K562 (cell line): Measurements from ENCODE around the gene KCNQ5. TPM values are rescaled to one million over a fixed set of nuclear protein-coding genes. Genes with fewer than 3 reads are reported as not detected.

Experiments
- ARID1B ChIP-seq: fragments of 450-650 bp; IDR thresholded peaks from 2 replicates; pipeline ENCODE4 v1.6.1; 2016; ENCODE audit warnings: antibody characterized with exemption, mild to moderate bottlenecking, inconsistent platforms
- CBFA2T3 ChIP-seq: fragments of 450-650 bp; IDR thresholded peaks from 2 replicates; pipeline ENCODE4 v1.6.1; 2017
- CREB1 ChIP-seq, 2 experiments: sonication (generic) in 1 of 2; formaldehyde crosslinking in 1 of 2; IDR thresholded peaks; 2 replicates each; pipeline versions ENCODE4 v1.6.1 to v1.8.0; 2012 to 2022; ENCODE audit warnings: inconsistent platforms in 1 of 2, mild to moderate bottlenecking in 1 of 2, missing genetic modification reagents in 1 of 2, moderate library complexity in 1 of 2
- DPF2 ChIP-seq: fragments of 450-650 bp; IDR thresholded peaks from 2 replicates; pipeline ENCODE4 v1.6.1; 2016
- EGR1 ChIP-seq: fragments of 450-650 bp; conservative IDR thresholded peaks from 2 replicates; pipeline ENCODE4 v1.6.1; 2017; ENCODE audit warnings: mild to moderate bottlenecking
- KAT2B ChIP-seq: IDR thresholded peaks from one replicate; pipeline ENCODE4 v1.6.1; 2012; ENCODE audit warnings: low read depth, mild to moderate bottlenecking, control low read depth, inconsistent platforms, low read length, moderate library complexity
- L3MBTL2 ChIP-seq: fragments of 450-650 bp; IDR thresholded peaks from 2 replicates; pipeline ENCODE4 v1.6.1; 2016; ENCODE audit warnings: mild to moderate bottlenecking, moderate library complexity
- LCOR ChIP-seq: sonication (generic); formaldehyde crosslinking; IDR thresholded peaks from 2 replicates; pipeline ENCODE4 v1.8.0; 2022; ENCODE audit warnings: mild to moderate bottlenecking, missing genetic modification reagents
- MTA3 ChIP-seq: fragments of 450-650 bp; formaldehyde crosslinking; IDR thresholded peaks from 2 replicates; pipeline ENCODE4 v1.6.1; 2017; ENCODE audit warnings: mild to moderate bottlenecking, borderline replicate concordance
- MYC ChIP-seq, 2 experiments: fragments of 250-450 bp in 1 of 2; sonication (Bioruptor Pico) in 1 of 2; IDR thresholded peaks; 2 replicates each; pipeline versions ENCODE4 v1.5.1 to v1.6.1; 2012 to 2021; ENCODE audit warnings: low read depth in 2 of 2, borderline replicate concordance in 1 of 2, improper control_type of control experiment in 1 of 2, low read length in 1 of 2, mild to moderate bottlenecking in 1 of 2, moderate library complexity in 1 of 2
- NRF1 ChIP-seq, 2 experiments: fragments of 450-650 bp; IDR thresholded peaks in 1 of 2; conservative IDR thresholded peaks in 1 of 2; 2 replicates each; pipeline ENCODE4 v1.6.1; 2014; ENCODE audit warnings: mild to moderate bottlenecking in 2 of 2
- POU5F1 ChIP-seq: fragments of 150-350 bp; IDR thresholded peaks from 2 replicates; pipeline ENCODE4 v1.6.1; 2014; ENCODE audit warnings: borderline replicate concordance, low read length, low read depth, mild to moderate bottlenecking; ENCODE audit not compliant: partially characterized antibody
- RUNX1 ChIP-seq: sonication (generic); IDR thresholded peaks from 2 replicates; pipeline ENCODE4 v1.6.1; 2016; ENCODE audit warnings: antibody characterized with exemption, low read depth
- polyA plus RNA-seq, 8 experiments: library from polyadenylated mRNA; depleted of rRNA in 4 of 8; stranded (reverse) in 5 of 8; unstranded in 3 of 8; fragments of >200 nt; fragmentation: Nextera tagmentation in 2 of 8; fragmentation: Illumina TruSeq in 1 of 8; extraction: Ambion mirVana in 2 of 8; extraction: Trizol in 1 of 8; gene quantifications; 2 replicates each; pipeline versions ENCODE4 v1.2.1 to v1.2.3, GENCODE V29; 2011 to 2014; ENCODE audit warnings: inconsistent platforms in 1 of 8, missing spikeins in 1 of 8
- total RNA-seq, 7 experiments: library from RNA; depleted of rRNA in 6 of 7; stranded (reverse); fragments of >200 nt in 6 of 7; fragmentation: Illumina TruSeq in 2 of 7; extraction: Trizol in 2 of 7; gene quantifications; 2 replicates each; pipeline versions ENCODE4 v1.2.1 to v1.2.3, GENCODE V29; 2011 to 2021; ENCODE audit warnings: low replicate concordance in 1 of 7
- TF ChIP-seq, protein P1 (sequence below), 3 experiments: IDR thresholded peaks in 2 of 3; conservative IDR thresholded peaks in 1 of 3; 2 replicates each; pipeline ENCODE4 v1.5.1; 2011 to 2012; ENCODE audit warnings: low read length in 3 of 3, mild to moderate bottlenecking in 3 of 3, control low read depth in 2 of 3, improper control_type of control experiment in 1 of 3, inconsistent platforms in 1 of 3, low read depth in 1 of 3, mixed read lengths in 1 of 3, moderate library complexity in 1 of 3; ENCODE audit not compliant: insufficient read depth in 2 of 3
- TF ChIP-seq, protein P2 (sequence below), 2 experiments: fragments of 450-650 bp; conservative IDR thresholded peaks; 2 replicates each; pipeline ENCODE4 v1.6.1; 2017; ENCODE audit warnings: mild to moderate bottlenecking in 2 of 2, moderate library complexity in 2 of 2
- TF ChIP-seq, protein P3 (sequence below), 2 experiments: IDR thresholded peaks; 2 replicates each; pipeline ENCODE4 v1.6.1; 2011; ENCODE audit warnings: borderline replicate concordance in 1 of 2, control low read depth in 1 of 2, low read depth in 1 of 2, low read length in 1 of 2, mild to moderate bottlenecking in 1 of 2, mixed read lengths in 1 of 2, moderate library complexity in 1 of 2; ENCODE audit not compliant: insufficient read depth in 1 of 2, insufficient read length in 1 of 2, poor library complexity in 1 of 2, severe bottlenecking in 1 of 2; ENCODE audit errors: extremely low read depth in 1 of 2
- TF ChIP-seq, protein P4 (sequence below): fragments of 450-650 bp; IDR thresholded peaks from 2 replicates; pipeline ENCODE4 v1.6.1; 2014; ENCODE audit warnings: low read depth, mild to moderate bottlenecking, moderate library complexity, borderline replicate concordance
- TF ChIP-seq, protein P5 (sequence below): sonication (generic); formaldehyde crosslinking; IDR thresholded peaks from 2 replicates; pipeline ENCODE4 v1.8.0; 2022; ENCODE audit warnings: missing genetic modification reagents, mild to moderate bottlenecking, moderate library complexity, borderline replicate concordance

The KCNQ5 gene
- total and polyA plus RNA-seq, 9 of the 15 experiments (the other 6 are each of a cell fraction or from before 2014, with no cell fraction given): 0.31 to 5.9 (median 2.6) TPM

DNA sequence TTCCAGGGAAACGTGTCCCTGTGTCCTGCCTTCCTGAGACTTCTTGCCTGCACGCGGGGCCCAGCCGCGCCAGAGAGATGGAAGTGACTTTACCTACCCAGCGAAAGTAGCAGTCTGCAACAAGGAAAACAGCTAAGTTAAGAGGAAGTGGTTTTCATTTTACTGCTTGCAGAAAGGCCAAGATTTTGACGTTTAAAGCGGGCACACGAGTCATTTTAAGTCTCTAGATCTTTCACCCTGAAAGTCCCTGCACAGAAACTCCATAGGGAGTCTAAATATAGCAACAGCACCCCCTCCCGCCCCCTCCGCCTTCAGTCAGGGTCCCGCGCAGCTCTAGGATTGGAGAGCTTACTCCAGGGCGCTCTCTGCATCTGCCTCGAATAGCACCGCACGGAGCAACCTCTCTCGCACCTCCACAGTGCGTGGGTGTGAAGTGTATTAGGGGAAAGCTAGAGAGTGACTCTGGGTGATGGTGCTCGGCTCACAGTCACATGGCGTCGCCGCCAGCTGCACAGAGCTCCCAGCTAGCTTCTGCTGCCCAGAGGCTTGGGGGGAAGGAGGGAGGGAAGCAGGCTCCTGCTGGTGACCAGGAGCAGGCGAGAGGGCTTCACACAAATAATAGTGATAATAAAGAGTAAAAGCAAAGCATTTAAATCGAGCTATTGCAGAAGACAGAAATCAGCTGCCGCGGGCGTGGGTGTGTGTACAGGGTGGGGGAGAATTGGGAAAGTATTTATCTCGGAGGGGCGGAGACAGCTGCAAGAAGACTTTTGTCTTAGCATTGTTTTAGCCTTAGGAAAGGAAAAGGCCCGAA is 1.8 kb upstream of the KCNQ5 start (continued):
- TF ChIP-seq, protein P1, sequence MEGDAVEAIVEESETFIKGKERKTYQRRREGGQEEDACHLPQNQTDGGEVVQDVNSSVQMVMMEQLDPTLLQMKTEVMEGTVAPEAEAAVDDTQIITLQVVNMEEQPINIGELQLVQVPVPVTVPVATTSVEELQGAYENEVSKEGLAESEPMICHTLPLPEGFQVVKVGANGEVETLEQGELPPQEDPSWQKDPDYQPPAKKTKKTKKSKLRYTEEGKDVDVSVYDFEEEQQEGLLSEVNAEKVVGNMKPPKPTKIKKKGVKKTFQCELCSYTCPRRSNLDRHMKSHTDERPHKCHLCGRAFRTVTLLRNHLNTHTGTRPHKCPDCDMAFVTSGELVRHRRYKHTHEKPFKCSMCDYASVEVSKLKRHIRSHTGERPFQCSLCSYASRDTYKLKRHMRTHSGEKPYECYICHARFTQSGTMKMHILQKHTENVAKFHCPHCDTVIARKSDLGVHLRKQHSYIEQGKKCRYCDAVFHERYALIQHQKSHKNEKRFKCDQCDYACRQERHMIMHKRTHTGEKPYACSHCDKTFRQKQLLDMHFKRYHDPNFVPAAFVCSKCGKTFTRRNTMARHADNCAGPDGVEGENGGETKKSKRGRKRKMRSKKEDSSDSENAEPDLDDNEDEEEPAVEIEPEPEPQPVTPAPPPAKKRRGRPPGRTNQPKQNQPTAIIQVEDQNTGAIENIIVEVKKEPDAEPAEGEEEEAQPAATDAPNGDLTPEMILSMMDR (IDR thresholded peaks at IDR 0.05 in 2 of 3, conservative IDR thresholded peaks at IDR 0.05 in 1 of 3; ENCODE audit: insufficient read depth in 2 of 3, low read depth in 1 of 3, low read length in 3 of 3): peak in 1 of 3 experiments; percentile 23; a peak in 1 of 6 replicates
- TF ChIP-seq RUNX1 (no peak), POU5F1 (no peak), ARID1B (0 out of 2 replicates have a peak, but pooled peaks have one; percentile 19), KAT2B (no peak), CREB1 (IDR thresholded peaks at IDR 0.05) (no peak), CREB1 (CRISPR knock-in tag; IDR thresholded peaks at IDR 0.05) (no peak), EGR1 (peak; percentile 94), DPF2 (peak; percentile 36; the same call in 1 of the 2 replicates), NRF1 (conservative IDR thresholded peaks at IDR 0.05 in 1 of 2, IDR thresholded peaks at IDR 0.05 in 1 of 2) (peak; percentile 59 to 60), MYC (IDR thresholded peaks at IDR 0.05; ENCODE audit: low read depth, low read length) (peak; percentile 49; the same call in 1 of the 2 replicates), MYC (CRISPR knock-in tag; IDR thresholded peaks at IDR 0.05; ENCODE audit: borderline replicate concordance, low read depth) (no peak), CBFA2T3 (peak; percentile 17; the same call in 1 of the 2 replicates), LCOR (CRISPR knock-in tag) (peak; percentile 40; the same call in 1 of the 2 replicates), L3MBTL2 (peak; percentile 96), MTA3 (0 out of 2 replicates have a peak, but pooled peaks have one; percentile 48)
- TF ChIP-seq, protein P2, sequence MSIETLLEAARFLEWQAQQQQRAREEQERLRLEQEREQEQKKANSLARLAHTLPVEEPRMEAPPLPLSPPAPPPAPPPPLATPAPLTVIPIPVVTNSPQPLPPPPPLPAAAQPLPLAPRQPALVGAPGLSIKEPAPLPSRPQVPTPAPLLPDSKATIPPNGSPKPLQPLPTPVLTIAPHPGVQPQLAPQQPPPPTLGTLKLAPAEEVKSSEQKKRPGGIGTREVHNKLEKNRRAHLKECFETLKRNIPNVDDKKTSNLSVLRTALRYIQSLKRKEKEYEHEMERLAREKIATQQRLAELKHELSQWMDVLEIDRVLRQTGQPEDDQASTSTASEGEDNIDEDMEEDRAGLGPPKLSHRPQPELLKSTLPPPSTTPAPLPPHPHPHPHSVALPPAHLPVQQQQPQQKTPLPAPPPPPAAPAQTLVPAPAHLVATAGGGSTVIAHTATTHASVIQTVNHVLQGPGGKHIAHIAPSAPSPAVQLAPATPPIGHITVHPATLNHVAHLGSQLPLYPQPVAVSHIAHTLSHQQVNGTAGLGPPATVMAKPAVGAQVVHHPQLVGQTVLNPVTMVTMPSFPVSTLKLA (conservative IDR thresholded peaks at IDR 0.05): peak in 1 of 2 experiments; percentile 66; a peak in 3 of 4 replicates
- TF ChIP-seq, protein P3, sequence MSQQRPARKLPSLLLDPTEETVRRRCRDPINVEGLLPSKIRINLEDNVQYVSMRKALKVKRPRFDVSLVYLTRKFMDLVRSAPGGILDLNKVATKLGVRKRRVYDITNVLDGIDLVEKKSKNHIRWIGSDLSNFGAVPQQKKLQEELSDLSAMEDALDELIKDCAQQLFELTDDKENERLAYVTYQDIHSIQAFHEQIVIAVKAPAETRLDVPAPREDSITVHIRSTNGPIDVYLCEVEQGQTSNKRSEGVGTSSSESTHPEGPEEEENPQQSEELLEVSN (IDR thresholded peaks at IDR 0.05; ENCODE audit: borderline replicate concordance in 1 of 2, extremely low read depth in 1 of 2, insufficient read depth in 1 of 2, insufficient read length in 1 of 2, low read depth in 1 of 2, low read length in 1 of 2, poor library complexity in 1 of 2, severe bottlenecking in 1 of 2): peak; percentile 64 to 85
- TF ChIP-seq, protein P4, sequence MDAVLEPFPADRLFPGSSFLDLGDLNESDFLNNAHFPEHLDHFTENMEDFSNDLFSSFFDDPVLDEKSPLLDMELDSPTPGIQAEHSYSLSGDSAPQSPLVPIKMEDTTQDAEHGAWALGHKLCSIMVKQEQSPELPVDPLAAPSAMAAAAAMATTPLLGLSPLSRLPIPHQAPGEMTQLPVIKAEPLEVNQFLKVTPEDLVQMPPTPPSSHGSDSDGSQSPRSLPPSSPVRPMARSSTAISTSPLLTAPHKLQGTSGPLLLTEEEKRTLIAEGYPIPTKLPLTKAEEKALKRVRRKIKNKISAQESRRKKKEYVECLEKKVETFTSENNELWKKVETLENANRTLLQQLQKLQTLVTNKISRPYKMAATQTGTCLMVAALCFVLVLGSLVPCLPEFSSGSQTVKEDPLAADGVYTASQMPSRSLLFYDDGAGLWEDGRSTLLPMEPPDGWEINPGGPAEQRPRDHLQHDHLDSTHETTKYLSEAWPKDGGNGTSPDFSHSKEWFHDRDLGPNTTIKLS: peak; percentile 45; the same call in 1 of the 2 replicates
- TF ChIP-seq, protein P5, sequence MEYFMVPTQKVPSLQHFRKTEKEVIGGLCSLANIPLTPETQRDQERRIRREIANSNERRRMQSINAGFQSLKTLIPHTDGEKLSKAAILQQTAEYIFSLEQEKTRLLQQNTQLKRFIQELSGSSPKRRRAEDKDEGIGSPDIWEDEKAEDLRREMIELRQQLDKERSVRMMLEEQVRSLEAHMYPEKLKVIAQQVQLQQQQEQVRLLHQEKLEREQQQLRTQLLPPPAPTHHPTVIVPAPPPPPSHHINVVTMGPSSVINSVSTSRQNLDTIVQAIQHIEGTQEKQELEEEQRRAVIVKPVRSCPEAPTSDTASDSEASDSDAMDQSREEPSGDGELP: peak; percentile 91
